GM19099 (cell line): Measurements from ENCODE around the gene PLXNA2.

Experiments
- POLR2A ChIP-seq: IDR thresholded peaks from 3 replicates; pipeline ENCODE4 v1.6.1; 2011; ENCODE audit warnings: low read depth; ENCODE audit not compliant: insufficient read length; ENCODE audit errors: extremely low read depth

PLXNA2 gene

DNA sequence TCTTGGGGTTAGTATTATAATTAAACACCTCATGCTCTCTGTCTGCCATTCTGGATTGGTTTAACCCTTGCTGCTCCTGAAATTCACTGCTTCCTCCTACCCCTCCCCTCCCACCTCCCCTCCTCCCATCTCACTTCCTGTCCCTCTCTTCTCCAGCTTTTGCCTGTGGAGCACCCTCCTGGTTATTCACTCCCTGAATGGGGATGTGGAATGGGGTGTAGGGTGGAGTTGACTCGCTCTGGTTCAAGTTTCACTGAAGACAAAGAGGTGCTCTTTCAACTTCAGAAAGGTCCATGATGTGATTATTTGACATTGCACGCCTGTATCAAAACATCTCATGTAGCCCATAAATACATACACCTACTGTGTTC is 160.5 kb downstream of the PLXNA2 start:
- TF ChIP-seq POLR2A: no peak

DNA sequence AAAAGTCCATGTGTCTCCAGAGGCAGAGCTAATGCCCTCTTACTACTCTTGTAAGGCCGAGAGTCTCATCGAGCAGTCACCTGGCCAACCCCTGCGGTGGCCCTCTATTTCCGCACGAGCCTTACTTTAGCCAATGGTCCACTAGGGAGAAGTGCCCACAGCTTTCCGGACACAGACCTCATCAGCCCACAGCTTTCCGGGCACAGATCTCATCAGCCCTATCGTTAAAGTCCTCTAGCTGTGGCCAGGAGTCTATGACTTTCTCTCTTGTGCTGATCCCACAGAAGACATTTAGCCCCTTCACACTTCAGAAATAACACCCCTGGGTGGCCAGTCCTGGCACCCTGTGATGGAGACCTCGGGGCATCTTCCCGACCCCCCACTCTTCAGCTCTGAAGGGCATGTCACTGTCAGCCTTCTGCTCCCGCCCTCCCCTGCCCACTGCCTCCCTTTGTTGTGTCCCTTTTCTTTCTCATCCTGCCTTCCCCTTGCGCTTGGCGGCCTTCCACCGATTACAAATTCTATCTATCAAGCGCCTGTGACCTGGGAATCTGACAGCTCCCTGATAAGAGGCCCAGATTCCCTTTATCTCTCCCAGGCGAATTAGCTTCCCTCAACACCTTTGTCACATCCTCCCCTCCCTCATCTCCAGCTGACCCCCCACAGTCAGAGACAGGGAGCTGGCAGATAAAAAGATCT is 161.0 kb downstream of the PLXNA2 start:
- no peak for TF ChIP-seq POLR2A

DNA sequence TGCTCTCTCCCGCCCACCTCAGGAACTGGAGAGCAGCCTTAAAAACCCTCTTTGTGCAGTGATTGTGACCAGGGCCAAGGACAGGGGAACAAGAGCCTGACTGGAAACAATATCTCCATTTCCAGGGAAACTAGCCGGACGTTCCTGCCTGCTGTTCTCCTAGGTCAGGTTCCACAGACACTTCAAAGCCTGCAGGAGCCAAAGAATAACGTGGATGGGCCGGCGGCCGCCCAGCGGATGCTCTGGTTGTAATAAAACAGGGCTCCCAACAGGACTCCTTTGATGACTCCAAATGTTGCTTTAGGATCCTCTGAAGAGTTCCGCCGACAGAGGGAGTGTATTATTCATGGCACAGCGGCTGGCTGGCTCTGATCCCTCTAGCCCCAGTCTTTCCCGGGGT is 162.2 kb downstream of the PLXNA2 start:
- no peak for TF ChIP-seq POLR2A

DNA sequence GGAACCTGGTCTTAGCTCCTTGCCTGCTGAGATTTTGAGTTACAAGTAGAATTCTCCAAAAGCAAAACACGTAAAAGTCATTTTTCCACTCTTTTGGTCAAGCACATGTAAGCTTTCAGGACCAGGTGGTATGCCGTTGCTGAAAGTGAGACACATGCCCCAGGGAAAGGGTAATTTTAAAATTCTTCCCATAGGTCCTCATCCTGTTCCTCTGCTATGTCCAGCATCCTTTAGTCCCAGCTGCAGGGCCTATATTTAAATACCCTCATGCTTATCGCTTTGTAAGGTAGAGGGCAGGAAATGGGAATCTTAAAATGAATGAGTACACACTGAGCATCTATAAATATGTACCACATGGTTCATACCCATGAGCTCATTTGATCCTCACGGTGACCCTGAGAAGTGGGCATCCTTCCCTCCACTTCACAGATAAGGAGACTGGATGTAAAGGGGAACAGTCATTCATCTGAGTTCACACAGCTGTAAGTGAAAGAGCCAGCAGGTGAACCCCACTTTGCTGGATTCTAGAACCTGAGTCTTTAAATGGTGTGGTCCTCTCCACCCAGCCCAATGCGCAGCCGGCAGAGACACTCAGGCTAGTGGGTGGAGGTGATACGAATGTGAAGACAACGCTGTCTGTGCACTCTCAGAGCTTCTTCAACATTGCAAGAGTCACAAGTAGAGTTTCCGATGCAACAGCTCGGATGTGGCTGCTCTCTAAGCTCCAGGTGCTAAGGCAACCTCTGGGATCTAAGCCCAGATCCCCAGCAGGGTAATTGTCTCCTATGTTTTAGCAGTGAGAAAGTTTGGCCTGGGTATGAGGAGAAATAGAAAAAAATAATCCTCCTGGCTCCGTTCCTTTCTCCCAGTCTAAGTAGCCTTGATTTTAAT is 163.5 kb downstream of the PLXNA2 start:
- no peak for TF ChIP-seq POLR2A

DNA sequence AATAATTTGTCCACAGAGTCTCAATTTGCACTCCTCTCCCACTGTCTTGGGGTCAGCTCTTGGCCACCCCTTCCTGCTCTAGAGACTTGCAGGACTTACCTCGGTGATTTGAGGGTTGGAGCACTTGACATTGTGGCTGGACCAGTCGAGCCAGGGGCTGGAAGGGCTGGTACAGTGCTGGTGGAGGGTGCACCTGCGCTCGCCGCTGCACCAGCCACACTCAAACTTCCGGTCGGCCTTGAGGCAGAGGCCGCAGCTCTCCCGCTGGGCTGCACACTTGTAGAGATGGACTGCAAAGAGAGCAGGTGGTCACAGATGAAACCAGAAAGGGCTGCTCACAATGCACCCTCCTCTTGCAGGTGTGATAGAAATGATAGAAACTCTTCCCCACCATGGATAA is 165.0 kb downstream of the PLXNA2 start:
- TF ChIP-seq POLR2A: no peak

DNA sequence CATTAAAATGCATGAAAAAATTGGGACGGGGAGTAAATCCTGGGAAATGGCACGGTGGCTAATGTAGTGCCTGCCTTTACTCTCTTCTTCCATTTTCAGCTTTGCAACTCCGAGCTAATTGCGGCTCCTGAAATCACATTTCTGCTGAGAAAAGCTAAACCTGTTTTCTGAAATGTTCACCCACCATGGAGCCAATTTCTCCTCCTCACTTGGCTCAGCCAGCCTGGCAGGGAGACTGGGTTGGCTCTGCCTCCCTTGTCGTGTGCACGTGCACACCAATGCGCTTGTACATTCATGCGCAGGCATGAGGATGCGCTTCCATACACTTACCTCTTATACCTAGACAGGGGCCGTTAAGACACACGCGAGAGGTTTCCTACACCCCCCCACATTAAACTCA is 165.4 kb downstream of the PLXNA2 start:
- no peak for TF ChIP-seq POLR2A

DNA sequence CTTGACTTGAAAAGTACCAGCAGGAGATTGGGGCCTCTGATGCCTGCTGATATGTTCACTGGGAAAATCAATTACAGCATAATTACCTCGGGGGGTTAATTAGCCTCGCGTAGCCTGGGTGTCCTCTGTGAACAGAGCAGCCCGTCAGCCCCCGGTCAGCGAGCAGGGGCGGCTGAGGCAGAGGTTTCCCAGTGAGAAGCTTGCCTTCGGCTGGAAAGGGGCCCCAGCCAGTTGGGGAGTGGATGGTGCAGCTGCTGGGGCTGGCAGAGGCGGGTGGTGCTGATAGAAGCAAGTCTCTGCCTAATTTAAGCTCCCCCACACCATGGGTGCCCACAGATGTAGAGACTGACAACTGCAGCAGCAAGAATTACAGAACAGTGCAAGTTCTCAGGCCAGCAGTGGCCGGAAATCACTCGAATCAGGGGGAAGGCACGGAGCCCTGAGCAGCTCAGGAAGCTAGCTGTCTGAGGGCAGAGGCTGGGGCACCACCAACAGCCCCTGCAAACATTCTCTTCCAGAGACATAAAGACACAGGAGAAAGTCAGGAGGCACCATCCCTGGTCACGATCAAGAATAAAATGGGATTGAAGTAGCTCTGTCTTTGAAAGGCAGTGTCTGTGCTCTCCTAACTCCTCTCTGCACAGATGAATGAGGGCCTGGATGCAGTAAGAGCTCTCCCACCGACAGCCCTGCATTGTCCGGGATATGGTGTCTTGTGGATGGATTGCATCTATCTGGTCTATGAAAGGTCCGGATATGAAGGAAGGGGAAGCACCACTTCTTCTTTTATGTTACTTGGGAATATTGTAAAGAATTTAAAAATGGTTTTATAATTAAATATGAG is 166.7 kb downstream of the PLXNA2 start:
- TF ChIP-seq POLR2A: no peak

DNA sequence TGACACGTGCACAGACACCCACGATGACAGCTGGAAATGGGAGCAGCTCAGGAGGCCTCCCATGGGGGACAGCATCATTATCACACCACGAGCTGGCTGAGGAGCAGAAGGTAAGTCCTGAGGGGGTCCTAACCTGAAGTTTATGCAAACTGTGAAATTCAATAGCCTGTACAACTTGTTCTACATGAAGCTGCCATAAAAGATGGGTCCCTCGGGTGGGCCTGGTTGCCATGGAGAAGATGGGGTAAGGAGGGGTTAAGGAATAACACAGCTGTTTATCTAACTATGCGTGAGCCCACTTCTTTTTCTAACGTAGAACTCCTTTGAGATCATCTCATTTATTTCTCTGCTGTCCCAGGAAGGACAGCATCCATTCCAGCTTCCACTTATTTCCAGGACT is 169.8 kb downstream of the PLXNA2 start:
- TF ChIP-seq POLR2A: no peak

DNA sequence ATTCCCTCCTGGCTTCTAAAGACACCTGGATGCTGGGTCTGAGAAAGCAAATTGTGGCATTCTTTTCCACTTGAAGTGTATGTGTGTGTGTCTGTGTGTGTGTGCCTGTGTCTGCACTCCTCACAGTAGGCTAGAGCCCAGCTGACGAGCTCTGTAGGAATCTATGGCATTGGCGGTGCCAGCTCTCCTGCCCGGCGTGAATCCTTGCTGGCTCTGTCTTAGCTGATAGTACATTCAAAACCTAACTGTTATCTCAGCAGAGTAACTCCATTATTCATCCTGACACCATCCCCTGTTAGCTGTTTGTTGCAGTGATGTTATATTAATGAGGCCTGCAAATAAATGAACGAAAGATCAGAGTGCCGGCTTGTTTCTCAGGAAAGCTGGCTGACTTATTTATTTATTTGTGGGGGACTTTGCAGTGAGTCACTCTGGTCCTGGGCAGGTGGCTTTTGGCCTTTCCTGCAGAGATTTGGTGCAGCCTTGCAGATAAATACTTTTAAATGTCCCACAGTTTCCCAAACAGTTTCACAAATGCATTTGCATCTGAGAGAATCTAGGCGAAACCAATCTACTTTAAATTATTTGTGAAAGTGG is 172.7 kb downstream of the PLXNA2 start:
- no peak for TF ChIP-seq POLR2A

DNA sequence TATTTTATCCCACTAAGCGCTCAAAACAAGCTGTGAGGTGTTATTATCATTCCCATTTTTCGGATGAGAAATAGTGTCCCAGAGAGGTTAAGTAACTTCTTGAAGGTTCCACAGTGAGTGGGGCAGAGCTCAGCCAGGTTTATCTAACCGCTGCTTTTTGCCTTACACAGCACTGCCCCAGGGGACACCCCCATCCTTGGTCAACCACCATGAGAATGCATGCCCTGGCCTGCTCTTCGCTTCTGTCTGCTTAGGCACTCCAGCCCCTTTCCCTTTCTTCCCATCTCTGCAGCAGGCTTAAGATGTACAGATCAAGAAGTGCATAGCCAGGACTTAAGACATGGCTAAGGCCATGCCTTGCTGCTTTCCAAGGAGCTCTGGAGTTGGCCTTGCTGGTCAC is 174.3 kb downstream of the PLXNA2 start:
- TF ChIP-seq POLR2A: no peak

DNA sequence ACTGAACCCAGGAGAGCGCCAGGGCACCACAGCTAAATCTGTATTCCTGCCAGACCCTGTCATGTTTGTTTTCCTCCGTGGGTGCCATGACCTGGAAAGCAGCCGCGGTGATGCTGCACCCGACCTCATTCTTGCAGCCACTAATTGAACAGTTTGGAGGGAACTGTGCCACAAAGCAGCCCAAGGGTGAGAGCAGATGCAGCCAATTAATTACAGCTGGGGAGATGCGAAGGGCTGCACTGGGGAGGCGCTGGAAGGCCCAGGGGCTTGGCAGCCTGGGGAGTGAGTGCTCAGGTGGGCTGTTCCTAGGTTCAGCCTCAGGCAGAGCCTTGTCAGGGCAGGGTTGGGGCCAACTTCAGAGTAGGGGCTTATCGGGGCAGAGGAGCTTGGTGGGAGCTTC is 174.9 kb downstream of the PLXNA2 start:
- TF ChIP-seq POLR2A: no peak

DNA sequence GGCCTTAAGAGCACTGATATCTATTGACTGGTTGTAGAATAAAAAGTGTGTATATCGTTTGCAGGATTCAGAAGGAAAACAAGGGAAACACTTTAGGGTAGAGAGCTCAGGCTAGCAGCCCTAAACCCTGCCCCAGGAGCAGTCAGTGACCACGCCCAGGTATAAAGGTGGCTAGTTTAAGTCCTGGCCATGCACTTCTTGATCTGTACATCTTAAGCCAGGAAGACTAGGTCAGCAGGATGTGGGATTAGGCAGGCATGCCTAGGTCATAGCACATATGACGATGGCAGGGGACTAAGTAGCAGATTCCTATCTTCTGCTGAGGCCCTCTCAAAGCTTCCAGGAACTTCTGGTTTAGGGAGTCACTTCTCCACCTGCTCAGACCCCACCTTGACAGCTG is 175.3 kb downstream of the PLXNA2 start:
- TF ChIP-seq POLR2A: no peak

DNA sequence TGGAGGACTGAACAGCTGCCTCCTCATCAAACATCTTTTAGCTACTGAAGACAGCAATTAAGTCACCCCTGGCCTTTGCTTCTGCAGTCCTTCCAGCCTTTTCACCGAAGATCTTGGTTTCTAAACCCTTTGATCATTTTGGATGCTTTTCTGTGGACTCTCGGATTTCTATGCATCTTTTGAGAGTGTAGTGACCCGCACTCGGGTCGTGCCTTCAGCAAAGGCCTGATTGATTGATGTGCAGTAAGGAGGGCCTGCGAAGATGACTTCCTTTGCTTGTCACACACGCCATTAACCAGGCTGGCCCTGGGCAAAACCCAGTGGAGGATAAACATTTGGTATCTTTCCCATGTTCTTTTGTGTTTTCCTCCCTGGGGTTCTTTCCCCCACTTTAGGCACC is 175.8 kb downstream of the PLXNA2 start:
- no peak for TF ChIP-seq POLR2A

DNA sequence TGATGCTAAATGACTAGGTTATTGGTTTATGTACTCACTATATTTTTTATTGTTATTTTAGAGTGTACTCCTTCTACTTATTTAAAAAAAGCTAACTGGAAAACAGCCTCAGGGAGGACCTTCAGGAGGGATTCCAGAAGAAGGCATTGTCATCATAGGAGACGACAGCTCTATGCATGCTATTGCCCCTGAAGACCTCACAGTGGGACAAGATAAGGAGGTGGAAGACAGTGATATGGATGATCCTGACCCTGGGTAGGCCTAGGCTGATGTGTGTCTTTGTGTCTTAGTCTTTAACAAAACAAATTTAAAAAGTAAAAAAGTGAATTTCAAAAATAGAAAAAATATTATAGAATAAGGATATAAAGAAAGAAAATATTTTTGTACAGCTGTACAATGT is 177.6 kb downstream of the PLXNA2 start:
- no peak for TF ChIP-seq POLR2A

DNA sequence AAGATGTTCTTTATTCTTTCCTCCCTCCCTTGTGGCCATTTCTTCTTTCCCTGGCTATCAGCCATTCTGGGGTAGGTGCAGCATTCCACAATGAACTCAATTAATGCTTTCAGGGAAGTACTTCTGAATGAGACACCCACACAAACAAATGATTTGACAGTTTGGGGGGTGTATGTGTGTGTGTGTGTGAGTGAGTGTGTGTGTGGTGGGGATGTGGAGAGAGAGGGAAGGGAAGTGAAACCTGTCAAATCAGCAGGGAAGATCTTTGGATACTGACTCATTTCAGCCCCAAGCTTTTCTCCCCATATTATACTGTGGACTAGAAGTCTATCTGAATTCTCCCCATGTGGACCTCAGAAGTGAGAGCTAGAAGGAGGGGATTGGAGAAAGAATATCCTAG is 178.3 kb downstream of the PLXNA2 start:
- TF ChIP-seq POLR2A: no peak
